GM10248 (cell line): ENCODE measurements around the gene RYK.

ENCODE experiments used
- CTCF ChIA-PET: fragments of 300-600 bp; sonication (Branson Sonifier 250); formaldehyde crosslinking; extraction: SDS; loops from one replicate; lab custom pipeline; 2021; ENCODE audit warnings: antibody characterized with exemption; lab: Yijun Ruan, JAX
- POLR2A ChIA-PET: fragments of 350-650 bp; sonication (Branson Sonifier 250); formaldehyde crosslinking; extraction: SDS; loops from one replicate; lab custom pipeline; 2020; ENCODE audit warnings: antibody characterized with exemption; lab: Yijun Ruan, JAX
- DNase-seq: peaks from one replicate; pipeline ENCODE4 v3.0.0; 2012; ENCODE audit errors: extremely low spot score
- CTCF ChIP-seq: IDR thresholded peaks from 2 replicates; pipeline ENCODE4 v1.5.1; 2012; ENCODE audit warnings: mild to moderate bottlenecking, low read depth; ENCODE audit errors: extremely low read depth, missing control alignments, control extremely low read depth

Gene RYK

GRCh38 chr3:134237454-134238145 lies 13.1 kb downstream of the RYK start:
- no peak for DNase-seq
- TF ChIP-seq CTCF: no peak
- POLR2A ChIA-PET: no interaction called here
- CTCF ChIA-PET: interaction anchor here (1.0 to 6.0 kb wide), 7 partner anchors 11 to 28 kb away, joined by 3 to 55 read pairs (median 8); partner anchors contain the start of gene RYK

- POLR2A ChIA-PET: no interaction called here
- TF ChIP-seq CTCF: no peak
These were observed 14.0 kb downstream of the RYK start for GRCh38 chr3:134236505-134237170.

GRCh38 chr3:134235577-134236076 lies 15.0 kb downstream of the RYK start:
- DNase-seq: no peak
- TF ChIP-seq CTCF: no peak
- ChIA-PET POLR2A (no interaction called here), CTCF (interaction anchor here (0.7 to 6.0 kb wide), 2 partner anchors 11 to 23 kb away, joined by 3 to 55 read pairs; no protein-coding TSS in a partner anchor)

More at GRCh38 chr3:134236505-134237170, 14.0 kb downstream of the RYK start:
- CTCF ChIA-PET: interaction anchor here (0.7 to 6.0 kb wide), 5 partner anchors 11 to 27 kb away, joined by 3 to 55 read pairs (median 8); no protein-coding TSS in a partner anchor
- DNase-seq: no peak

GRCh38 chr3:134232951-134233350 lies 17.7 kb downstream of the RYK start:
- DNase-seq: no peak
- no peak for TF ChIP-seq CTCF
- CTCF ChIA-PET: interaction anchor here (1.1 to 10.9 kb wide), 5 partner anchors 9 to 75 kb away, joined by 3 to 123 read pairs (median 4); no protein-coding TSS in a partner anchor
- POLR2A ChIA-PET: no interaction called here

GRCh38 chr3:134232151-134232550 lies 18.5 kb downstream of the RYK start:
- DNase-seq: no peak
- no peak for TF ChIP-seq CTCF
- POLR2A ChIA-PET: no interaction called here
- CTCF ChIA-PET: interaction anchor here (1.1 to 10.9 kb wide), 6 partner anchors 8 to 76 kb away, joined by 3 to 123 read pairs (median 4); no protein-coding TSS in a partner anchor

GRCh38 chr3:134231131-134231530 lies 19.5 kb downstream of the RYK start:
- CTCF ChIA-PET: interaction anchor here (1.1 to 10.9 kb wide), 2 partner anchors 10 to 17 kb away, joined by 3 to 123 read pairs; no protein-coding TSS in a partner anchor
- POLR2A ChIA-PET: no interaction called here
- no peak for DNase-seq
- TF ChIP-seq CTCF: no peak
